LNCaP clone FGC (cell line): ENCODE data around the gene EEFSEC.

Experiments
- DNase-seq: peaks from one replicate; pipeline ENCODE4 v3.0.0-alpha.2; 2011; ENCODE audit warnings: low read depth
- H3K4me3 ChIP-seq: 2 replicates; pipeline ENCODE4 v1.5.1; 2011; ENCODE audit warnings: mild to moderate bottlenecking, low read depth, low read length, control low read depth
- TF ChIP-seq, protein P1 (sequence below): IDR thresholded peaks from 2 replicates; pipeline ENCODE4 v1.5.1; 2012; ENCODE audit warnings: mild to moderate bottlenecking; ENCODE audit not compliant: control insufficient read depth, insufficient read depth; ENCODE audit errors: extremely low read depth

EEFSEC gene

DNA sequence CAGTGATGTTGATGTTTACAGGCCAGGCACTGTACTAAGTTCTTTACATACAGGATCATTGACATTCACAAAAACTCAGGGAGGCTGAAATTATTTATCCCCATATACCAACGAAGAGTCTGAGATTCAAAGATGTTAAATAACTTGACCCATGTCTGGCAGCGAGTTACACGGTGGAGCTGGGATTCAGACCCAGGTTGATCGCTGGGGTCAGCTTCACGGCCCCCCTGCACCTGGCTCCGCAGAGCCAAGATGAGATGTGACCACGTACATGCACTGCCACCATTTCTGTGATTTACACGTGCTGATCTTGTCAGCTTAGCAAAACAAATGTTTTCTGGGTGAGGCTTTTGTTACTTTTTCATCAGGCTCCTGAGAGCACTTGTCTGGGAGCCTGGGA is 109.8 kb downstream of the EEFSEC start:
- TF ChIP-seq, protein P1, sequence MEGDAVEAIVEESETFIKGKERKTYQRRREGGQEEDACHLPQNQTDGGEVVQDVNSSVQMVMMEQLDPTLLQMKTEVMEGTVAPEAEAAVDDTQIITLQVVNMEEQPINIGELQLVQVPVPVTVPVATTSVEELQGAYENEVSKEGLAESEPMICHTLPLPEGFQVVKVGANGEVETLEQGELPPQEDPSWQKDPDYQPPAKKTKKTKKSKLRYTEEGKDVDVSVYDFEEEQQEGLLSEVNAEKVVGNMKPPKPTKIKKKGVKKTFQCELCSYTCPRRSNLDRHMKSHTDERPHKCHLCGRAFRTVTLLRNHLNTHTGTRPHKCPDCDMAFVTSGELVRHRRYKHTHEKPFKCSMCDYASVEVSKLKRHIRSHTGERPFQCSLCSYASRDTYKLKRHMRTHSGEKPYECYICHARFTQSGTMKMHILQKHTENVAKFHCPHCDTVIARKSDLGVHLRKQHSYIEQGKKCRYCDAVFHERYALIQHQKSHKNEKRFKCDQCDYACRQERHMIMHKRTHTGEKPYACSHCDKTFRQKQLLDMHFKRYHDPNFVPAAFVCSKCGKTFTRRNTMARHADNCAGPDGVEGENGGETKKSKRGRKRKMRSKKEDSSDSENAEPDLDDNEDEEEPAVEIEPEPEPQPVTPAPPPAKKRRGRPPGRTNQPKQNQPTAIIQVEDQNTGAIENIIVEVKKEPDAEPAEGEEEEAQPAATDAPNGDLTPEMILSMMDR: no peak
- no peak for DNase-seq
- H3K4me3 ChIP-seq: no peak overlapping the region

DNA sequence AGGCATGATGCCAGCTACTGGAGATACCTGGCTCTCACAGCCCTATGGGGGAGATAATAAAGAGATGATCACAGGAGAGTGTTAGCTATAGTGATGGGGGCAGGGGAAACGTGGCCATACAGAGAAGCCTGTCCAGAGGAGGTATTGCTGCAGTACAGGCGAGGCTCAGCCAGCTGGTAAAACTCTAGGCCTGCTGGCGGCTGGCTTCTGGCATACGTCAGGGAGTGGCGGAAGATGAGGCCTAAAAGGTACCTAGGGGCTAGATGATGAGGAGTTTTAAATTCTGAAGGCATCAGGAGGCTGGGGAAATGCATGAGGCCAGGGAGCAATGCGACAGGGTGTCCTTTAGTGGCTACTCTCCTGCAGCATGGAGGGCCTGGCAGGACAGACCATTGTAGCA is 110.7 kb downstream of the EEFSEC start:
- H3K4me3 ChIP-seq: no peak overlapping the region
- DNase-seq: no peak
- TF ChIP-seq, protein P1: no peak

DNA sequence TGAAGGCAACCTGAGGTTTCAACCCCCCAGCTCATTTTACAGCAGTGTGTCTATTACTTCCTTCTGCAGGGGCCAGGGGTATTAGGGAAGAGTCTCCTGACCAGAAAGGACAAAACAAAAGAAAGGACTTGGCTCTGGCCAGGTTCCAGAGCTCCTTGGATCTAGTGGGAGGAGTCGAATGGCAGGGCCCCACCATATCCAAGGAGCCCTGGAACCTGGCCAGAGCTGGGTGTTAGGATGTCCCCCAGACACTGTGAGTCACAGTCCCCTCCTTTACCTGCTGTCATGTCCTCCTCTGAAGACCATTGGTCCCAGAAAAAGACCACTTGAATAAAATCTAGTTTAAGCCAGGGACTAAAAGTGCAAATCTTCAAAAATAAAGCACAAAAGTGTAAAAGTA is 113.2 kb downstream of the EEFSEC start:
- TF ChIP-seq, protein P1: no peak
- DNase-seq: no peak
- no peak overlapping the region for H3K4me3 ChIP-seq

DNA sequence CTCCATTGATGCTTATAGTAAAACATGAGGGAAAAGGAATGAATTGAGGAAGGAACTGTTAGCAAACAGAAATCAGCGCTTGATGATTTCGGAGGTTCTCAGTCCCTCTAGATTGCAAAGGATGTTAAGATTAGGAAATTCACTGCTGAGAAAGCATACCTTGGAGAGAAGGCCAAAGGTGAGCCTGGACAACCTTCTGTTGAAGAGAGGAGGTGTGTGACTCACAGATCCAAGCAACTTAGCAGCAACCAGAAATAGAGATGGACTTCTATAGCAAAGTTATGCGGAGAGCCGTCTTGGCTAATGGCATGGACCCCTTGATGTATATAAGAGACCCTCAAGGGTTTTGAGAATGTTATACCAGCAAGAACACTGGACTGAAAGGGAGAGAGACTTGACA is 114.3 kb downstream of the EEFSEC start:
- H3K4me3 ChIP-seq: no peak overlapping the region
- DNase-seq: no peak
- TF ChIP-seq, protein P1: no peak

DNA sequence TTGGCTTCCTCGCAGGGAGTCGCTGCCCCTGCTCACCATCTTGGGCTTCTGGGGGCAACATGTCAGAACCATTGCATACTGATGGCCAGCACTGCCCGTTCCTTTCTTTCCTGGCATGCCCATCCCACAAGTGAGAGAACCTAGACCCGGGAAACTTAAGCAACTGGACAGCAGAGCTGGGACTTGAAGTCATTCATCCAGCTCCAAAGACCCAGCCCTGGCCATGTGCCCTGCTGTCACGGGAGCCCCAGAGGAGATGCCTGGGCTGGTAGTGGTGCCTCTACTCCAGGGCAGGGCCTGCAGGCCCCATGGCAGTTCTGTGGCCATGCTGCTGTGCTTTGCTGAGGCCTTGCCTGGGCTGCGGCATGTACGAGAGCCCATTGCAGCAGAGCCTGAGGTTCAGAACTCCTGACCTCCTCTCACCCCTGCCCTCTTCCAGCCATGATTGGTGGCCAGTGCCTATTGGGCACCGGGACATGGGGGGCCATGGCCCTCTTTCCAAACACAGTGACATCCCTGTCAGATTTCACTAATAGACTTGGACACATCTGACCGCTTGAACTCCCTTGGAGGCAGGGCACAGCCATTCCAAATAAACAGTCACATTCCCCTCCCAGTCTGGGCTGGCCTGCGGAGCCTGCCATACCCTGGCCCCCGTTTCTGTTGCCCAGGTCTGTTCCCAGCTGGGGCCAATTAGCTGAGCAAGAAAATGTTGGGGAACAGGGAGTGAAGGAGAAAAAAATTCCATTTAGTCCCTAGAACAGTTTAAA is 115.9 kb downstream of the EEFSEC start:
- H3K4me3 ChIP-seq: no peak overlapping the region
- TF ChIP-seq, protein P1: no peak
- DNase-seq: no peak

DNA sequence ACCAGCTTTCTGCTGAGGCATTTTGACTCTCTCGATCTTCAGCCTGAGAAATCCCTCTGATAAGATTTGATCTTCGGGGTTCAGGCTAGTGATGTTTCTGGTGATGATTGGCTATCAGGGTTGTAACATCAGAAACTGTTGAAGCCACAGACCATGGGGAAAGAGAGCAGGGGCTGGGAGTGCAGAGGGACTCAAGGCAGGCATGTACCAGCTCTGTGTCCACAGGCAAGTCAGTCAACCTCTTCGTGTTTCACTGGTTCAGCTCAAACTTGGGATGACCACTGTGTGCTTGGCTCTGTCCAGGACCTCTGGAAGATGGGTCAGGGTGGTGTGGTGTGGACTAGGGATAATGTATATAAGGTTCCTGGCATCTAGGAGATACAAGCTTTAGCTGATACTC is 116.5 kb downstream of the EEFSEC start:
- no peak for DNase-seq
- H3K4me3 ChIP-seq: no peak overlapping the region
- TF ChIP-seq, protein P1: no peak
